HG03575 (cell line): ENCODE results near the gene KLHL40.

ENCODE experiments used
- ATAC-seq: cut with Tn5 transposase; IDR thresholded peaks from one replicate; pipeline ENCODE4 v1.9.1; 2021; ENCODE audit not compliant: unreplicated experiment, insufficient number of reproducible peaks, low FRiP score; ENCODE audit errors: extremely low read depth

The KLHL40 gene, protein sequence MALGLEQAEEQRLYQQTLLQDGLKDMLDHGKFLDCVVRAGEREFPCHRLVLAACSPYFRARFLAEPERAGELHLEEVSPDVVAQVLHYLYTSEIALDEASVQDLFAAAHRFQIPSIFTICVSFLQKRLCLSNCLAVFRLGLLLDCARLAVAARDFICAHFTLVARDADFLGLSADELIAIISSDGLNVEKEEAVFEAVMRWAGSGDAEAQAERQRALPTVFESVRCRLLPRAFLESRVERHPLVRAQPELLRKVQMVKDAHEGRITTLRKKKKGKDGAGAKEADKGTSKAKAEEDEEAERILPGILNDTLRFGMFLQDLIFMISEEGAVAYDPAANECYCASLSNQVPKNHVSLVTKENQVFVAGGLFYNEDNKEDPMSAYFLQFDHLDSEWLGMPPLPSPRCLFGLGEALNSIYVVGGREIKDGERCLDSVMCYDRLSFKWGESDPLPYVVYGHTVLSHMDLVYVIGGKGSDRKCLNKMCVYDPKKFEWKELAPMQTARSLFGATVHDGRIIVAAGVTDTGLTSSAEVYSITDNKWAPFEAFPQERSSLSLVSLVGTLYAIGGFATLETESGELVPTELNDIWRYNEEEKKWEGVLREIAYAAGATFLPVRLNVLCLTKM

DNA sequence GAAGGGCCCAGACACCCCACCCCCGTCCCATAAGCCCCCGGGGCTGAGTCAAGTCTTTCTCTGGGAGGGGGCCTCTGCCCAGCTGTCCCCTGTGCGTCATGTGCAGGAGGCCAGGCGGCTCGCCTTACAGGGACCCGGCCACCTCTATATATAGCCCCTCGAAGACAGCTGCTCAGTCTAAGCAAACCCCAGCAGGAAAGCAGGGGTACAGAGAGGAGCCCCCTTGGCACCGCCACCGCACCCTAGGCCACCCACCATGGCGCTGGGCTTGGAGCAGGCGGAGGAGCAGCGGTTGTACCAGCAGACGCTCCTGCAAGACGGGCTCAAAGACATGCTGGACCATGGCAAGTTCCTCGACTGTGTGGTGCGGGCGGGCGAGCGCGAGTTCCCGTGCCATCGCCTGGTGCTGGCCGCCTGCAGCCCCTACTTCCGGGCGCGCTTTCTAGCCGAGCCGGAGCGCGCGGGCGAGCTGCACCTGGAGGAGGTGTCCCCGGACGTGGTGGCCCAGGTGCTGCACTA is at the start of gene KLHL40:
TSS of gene KLHL40 (plus strand) at position 175 of the 519 bp plus-strand sequence. CDS start at position 257, 82 bp downstream.
- ATAC-seq = no peak

DNA sequence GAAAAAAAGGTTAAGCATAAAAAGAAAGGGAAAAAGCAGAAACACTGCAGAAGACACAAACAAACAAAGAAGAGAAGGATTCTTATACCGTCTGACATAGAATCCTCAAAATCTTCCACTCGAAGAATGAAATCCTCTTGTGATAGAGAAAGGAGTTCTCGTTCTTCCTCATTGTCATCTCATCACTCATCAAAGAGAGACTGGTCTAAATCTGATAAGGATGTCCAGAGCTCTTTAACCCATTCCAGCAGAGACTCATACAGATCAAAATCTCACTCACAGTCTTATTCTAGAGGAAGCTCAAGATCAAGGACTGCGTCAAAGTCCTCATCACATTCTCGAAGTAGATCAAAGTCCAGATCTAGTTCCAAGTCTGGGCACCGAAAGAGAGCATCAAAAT is 48.3 kb upstream of the KLHL40 start:
- no peak for ATAC-seq

DNA sequence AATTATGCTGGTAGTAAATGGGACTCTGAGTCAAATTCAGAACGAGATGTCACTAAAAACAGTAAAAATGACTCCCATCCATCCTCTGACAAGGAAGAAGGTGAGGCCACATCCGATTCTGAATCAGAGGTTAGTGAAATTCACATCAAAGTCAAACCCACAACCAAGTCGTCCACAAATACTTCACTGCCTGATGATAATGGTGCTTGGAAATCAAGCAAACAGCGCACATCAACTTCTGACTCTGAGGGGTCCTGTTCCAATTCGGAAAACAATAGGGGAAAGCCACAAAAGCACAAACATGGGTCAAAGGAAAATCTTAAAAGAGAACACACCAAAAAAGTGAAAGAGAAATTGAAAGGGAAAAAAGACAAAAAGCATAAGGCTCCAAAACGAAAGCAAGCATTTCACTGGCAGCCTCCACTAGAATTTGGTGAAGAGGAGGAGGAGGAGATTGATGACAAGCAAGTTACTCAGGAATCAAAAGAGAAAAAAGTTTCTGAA is 46.9 kb upstream of the KLHL40 start:
- ATAC-seq = no peak

DNA sequence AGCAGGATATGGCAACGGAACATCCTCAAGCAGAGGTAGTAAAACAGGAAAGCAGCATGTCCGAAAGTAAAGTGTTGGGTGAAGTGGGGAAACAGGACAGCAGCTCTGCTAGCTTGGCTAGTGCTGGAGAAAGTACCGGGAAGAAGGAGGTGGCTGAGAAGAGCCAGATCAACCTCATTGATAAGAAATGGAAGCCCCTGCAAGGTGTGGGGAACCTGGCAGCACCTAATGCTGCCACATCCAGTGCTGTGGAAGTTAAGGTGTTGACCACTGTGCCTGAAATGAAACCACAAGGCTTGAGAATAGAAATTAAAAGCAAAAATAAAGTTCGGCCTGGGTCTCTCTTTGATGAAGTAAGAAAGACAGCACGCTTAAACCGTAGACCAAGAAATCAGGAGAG is 46.1 kb upstream of the KLHL40 start:
- ATAC-seq = no peak

DNA sequence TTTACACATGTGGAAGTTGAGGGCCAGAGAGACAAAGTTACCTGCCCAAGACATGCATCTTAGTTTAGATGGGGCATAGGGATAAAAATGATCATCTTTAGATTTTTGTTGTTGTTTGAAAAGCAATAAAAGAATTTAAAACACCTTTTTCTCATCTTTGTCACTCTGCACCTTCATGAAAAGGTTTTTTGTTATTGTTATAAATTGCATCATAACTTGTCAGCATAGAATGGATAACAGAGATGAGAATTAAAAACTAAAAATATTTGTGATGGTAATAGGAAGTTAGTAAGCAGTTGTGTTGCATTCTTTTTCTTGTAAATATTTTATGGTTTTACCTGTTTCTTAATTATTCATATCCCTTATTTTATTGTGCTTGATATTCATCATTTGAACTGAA is 45.2 kb upstream of the KLHL40 start:
- no peak for ATAC-seq

DNA sequence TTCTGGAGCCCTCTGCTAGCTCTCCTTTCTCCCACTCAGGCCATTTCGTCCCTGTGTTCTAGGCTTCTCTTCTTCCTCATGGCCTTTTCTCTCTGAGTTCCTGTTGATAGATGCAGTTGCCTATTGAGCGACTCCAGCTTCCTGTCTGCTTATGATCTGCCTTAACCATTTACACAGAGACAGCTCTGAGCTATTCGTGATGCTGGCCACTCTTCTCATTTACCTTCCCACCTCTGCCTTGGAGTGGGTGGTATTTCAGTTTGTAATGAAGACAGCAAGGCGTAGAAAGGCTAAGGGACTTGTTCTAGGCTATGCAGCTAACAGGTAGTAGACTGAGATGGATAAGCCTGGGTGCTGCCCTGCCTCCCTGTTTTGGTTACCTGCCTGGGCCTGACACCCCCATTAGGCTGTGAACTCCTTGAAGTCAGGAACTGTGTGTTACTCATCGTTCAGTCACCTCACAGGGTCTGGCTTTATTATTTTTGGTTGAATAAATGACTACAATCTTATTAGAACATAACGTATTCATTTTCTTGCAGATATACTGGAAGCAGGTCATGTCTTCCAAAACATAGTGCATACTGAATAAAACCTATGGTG is 44.5 kb upstream of the KLHL40 start:
- ATAC-seq = no peak

DNA sequence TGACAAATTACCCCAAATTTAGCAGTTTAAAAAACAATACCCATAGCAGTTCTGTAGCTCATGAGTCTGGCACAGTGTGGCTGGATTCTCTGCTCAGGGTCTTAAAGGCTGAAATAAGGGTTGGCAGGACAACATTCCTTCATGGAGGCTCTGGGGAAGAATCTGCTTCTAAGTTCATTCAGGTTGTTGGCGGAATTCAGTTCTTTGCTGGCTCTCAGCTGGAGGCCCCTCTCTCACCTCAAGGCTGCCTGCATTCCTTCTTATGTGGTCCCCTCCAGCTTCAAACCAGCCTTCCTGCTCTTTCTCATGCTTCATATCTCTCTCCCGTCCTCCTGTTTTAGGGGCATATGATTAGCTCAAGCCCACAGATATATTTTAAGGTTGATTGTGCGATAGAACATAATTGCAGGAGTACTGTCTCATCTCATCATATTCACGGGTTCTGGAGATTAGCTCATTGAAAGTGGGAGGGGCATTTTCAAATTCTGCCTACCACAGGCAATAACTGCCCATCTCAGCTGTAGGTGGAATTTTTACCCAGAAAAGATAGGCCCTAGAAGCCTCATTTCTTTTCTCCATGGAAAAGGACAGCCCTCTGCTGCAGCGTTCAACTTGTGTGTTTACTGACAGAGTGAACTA is 37.4 kb upstream of the KLHL40 start:
- no peak for ATAC-seq

DNA sequence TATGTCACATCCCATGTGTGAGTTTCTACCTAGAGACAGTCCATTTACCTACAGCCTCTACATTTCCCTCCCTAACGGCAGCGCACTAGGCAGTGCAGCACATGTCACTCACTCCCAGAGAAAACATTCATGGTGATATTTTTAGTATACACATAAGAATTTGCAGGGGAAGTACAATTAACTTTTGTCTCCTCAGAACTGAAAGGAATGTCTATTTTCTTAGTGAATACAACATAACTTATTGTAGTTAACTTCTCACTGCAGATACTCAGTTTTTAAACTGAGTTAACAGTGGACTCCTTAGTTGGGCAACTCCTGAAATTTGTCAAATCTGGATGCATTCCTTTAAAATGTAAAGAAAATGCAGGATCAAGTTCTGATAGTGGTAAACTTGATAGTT is 36.3 kb upstream of the KLHL40 start:
- no peak for ATAC-seq

DNA sequence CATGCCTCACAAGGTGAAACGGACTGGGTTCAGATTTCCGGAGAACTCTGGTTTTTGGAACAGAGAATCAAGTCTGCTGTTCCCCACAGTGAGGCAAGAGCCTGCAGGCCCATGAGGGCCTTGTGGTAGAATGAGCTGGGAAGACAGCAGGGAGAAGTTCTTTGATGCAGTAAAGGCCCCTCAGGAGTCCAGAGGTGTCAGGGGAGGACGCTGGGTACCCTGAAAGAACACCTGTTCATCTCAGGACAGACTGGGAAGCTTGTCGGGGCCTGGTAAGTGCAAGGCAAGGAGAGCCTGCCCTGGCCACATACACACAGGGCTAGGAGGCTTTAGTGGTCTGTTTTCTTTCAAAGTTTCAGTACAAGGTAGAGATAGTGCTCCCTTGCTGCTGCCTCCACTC is 35.6 kb upstream of the KLHL40 start:
- ATAC-seq = no peak

DNA sequence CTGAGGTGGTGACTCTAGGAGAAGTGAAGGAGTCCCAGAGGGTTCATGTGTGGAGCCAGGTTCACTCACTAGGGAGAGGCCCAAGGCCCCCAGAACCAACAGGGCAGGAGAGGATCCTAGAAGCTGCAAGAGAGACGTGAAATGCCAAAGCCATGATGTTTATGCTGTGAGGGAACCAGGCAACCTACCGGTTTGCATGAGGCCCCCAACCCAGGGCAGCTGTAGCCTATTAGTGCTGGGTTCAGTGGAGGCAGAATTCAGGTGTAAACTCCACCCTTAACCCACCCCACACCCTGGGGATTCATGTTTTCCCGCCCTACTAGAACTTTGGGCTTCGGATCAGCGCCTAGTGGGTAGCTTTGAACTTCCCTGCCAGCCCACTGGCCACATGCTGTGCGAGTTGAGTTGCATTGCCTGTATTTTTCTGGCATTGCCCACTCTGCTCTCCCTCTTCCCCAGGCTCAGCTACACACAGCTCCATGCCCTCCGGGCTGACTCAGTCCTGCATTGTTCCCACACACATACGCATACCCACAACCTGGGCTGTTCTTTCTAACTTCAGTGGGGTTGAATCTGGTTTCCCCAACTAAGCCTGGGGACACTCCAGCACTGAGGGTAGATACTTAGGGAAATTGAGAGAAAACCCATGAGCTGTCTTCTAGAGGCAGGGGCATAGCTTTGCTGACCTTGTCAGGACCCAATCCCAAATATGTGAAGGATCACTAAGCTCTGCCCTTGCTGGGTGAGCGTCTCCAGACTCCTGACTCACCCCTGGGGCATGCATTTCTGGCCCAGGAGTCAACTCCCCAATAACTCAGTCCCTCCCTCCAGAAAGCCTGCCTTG is 33.9 kb upstream of the KLHL40 start:
- no peak for ATAC-seq

DNA sequence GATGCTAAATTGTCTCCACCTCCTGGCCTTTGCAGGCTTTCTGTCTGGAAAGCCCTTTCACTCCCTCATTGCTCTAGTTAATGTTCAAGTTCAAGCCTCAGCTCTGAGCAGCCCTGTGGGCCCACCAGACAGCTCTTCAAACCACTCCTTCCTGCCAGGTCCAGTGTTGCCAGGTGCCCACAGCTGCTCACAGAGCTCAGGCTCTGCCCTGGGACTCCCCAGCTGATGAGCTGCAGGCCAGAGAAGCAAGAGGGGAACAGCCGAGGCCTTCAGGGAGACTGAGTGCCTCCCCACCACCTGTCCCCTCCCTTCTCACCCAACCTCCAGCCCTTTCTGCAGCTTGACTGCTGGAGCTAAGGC is 33.1 kb upstream of the KLHL40 start:
- no peak for ATAC-seq

DNA sequence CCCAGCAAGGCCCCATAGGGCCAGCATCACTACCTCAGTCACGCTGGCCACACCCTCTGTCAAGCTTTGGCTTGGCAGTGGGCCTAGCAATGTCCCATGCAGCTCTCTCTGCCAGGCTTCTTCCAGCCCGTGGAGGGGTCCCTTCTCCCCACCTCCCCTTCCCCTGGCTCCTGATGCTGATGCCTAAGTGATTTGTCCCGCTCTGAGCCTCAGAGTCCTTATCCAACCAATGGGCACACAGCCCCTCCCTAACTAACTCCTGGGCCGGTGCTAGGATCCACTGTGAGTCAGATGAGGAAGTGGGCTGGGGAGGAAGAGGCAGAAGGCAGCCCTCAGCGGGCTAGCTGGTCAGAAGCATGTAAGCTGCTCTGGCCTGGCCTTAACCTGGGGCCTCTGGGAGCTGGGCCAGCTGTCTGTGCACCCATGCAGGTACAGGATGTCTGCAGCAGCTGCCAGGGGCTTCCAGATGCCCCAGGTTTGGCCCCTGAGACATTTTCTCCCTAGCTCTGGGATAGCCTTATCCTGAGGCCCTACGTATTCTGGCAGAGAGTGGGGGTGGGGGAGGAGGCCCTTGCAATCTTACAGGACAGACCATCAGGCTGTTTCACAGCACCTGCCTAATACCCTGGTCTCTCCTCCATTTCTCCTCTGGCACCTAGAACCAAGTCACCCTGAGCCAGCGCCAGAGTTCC is 32.6 kb upstream of the KLHL40 start:
- ATAC-seq = no peak

DNA sequence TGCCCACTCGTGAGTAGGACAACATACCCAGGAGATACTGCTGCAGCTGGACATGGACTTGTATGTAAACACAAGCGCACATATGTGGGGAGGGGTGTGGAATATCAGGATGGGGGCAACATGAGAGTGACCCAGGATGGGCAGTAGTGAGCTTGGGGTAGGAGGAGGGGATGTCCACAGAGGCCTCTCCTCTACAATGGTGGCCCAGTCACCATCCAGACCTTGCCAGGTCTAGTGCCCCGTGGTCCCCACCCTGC is 32.1 kb upstream of the KLHL40 start:
- no peak for ATAC-seq

DNA sequence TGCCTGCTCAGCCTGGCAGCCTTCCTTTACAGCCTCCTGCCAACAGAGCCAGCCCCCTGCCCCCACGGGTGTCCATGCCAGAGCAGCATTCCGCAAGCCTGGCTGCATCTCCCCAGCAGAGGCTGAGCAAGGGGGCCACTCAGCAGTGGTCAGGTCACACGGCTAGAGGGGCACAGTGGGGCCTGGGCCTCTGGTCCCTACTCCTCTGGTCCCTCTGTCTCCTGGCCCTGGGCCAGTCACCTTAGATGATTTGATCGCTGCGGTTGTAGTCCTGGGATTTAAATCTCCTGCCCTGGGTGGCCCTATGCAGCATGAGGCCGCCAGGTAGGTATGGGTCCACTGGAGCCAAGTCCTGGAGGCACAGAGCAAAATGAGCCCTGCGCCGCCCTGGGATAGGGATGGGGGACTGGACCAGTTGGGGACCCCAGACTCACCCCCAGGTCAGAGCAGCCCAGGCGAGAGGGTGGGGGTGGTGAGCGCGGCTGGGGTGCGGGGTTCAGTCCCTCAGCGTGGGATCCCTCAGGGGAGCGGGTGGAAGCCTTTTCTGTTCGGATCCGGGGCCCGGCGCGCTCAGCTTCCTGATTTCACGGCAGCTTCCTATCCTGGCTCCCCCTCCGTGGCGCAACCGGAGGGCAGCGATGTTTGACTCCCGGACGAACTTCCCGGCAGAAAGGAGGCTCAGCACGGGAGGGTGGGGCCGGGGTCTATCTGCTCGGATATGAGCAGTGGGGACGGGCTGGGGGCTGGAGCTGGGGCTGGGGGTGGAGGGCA is 31.6 kb upstream of the KLHL40 start, which contains the start of gene ZBTB47:
TSS of gene ZBTB47 (plus strand) at position 138 of the 771 bp plus-strand sequence. CDS start 4,659 bp downstream, outside the sequence.
- no peak for ATAC-seq

DNA sequence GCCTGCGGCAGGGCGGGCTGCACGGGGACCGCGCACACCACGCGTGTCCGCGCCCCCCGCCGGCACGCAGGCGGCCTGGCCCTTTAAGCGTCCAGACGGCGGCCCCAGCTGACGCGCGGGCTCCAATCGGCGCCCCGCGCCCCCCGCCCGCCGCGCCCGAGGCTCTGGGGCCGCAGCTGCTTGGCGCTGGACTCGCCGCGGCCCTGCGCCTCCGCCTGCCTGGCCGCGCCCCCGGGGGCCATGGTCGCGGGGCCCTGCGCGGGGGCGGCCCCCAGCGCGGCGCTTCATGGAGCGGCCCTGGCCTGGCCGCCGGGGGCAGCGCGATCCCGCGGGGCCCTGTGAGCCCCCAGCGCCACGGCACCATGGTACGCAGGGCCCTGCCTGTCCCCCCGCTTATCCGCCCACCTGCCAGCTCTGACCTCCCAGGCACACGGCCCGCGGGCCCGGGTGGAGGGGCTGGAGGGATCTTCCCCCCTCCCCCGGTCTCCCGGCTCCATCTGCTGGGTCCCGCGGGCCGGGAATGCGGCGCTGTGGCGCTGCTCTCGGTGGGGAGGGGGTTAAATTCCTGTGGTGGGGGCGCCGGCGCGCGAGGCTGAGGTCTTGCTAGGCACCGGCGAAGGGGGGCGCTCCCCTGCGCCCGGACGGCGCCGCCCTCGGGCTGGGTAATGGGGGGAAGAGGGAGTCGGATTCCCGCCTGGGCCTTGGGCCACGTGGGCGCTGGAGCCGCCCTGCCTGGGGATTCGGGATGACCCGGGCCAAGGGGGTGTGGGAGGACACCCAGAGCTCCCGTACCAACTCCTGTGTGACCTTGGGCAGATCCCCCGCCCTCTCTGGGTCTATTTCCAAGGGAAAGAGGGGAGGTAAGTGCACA is 30.8 kb upstream of the KLHL40 start:
- no peak for ATAC-seq

DNA sequence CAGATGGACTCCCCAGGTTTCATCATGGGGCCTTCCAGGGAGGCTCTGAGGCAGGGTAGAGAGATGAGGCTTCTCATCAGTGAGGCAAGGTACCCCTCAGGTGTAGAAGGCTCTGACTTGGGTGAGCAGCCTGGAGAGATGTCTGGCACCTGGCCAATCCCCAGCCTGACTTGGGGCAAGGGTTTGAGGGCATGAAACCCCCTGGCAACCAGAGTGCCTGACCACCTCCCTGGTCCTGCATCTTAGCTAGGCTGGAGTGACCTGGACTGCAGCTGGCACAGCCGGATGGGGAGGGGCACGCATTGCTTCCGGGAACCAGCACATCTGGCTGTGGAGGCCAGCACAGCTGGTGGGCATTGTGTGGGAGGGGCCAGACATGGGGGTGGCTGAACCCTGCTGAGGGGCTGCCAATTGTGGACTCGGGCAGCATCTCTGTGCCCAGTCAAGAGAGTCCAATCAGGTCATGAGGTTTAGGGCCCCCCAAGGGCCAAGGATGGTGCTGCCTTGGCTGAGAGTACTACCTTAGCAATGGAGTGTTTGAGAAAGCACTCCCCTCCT is 29.9 kb upstream of the KLHL40 start:
- ATAC-seq = no peak
